ENCODE measurements around the gene LASP1.
"Not testable (repeated sequence)": the region's sequence is repeated elsewhere in the genome, so short reads cannot be mapped to it uniquely, and the experiment has no call there.

LASP1 gene

GRCh38 chr17:38906460-38907228 is 36.8 kb downstream of the LASP1 start:
- H3K4me3 ChIP-seq (ENCODE audit: low read depth, low read length), result no peak overlapping the region
- no peak for TF ChIP-seq CTCF (IDR thresholded peaks at IDR 0.05; ENCODE audit: borderline replicate concordance, insufficient read depth, low read depth, low read length)

GRCh38 chr17:38907930-38908675 is 38.2 kb downstream of the LASP1 start:
- TF ChIP-seq CTCF (IDR thresholded peaks at IDR 0.05; ENCODE audit: borderline replicate concordance, insufficient read depth, low read depth, low read length), result no peak

GRCh38 chr17:38908676-38909181 is 38.9 kb downstream of the LASP1 start:
- no peak overlapping the region for H3K4me3 ChIP-seq (ENCODE audit: low read depth, low read length)
- no peak for TF ChIP-seq CTCF (IDR thresholded peaks at IDR 0.05; ENCODE audit: borderline replicate concordance, insufficient read depth, low read depth, low read length)

More at GRCh38 chr17:38907930-38908675, 38.2 kb downstream of the LASP1 start:
- no peak overlapping the region for H3K4me3 ChIP-seq (ENCODE audit: low read depth, low read length)

- no peak overlapping the region for H3K4me3 ChIP-seq (ENCODE audit: low read depth, low read length)
- TF ChIP-seq CTCF (IDR thresholded peaks at IDR 0.05; ENCODE audit: borderline replicate concordance, insufficient read depth, low read depth, low read length), result no peak
Measured at GRCh38 chr17:38910325-38910724, 40.5 kb downstream of the LASP1 start.

- no peak overlapping the region for H3K4me3 ChIP-seq (ENCODE audit: low read depth, low read length)
- TF ChIP-seq CTCF (IDR thresholded peaks at IDR 0.05; ENCODE audit: borderline replicate concordance, insufficient read depth, low read depth, low read length), result no peak
Measured at GRCh38 chr17:38911081-38911730, 41.3 kb downstream of the LASP1 start.

GRCh38 chr17:38911731-38912081 is 41.8 kb downstream of the LASP1 start:
- not testable (repeated sequence) for H3K4me3 ChIP-seq (ENCODE audit: low read depth, low read length)

GRCh38 chr17:38912221-38912813 is 42.5 kb downstream of the LASP1 start:
- H3K4me3 ChIP-seq (ENCODE audit: low read depth, low read length), result no peak overlapping the region
- TF ChIP-seq CTCF (IDR thresholded peaks at IDR 0.05; ENCODE audit: borderline replicate concordance, insufficient read depth, low read depth, low read length), result no peak

Data from GM12875 (cell line).